Measurements from ENCODE around the gene TRIP6. TPM values are rescaled to one million over a fixed set of nuclear protein-coding genes. Genes with fewer than 3 reads are reported as not detected.
"Not testable (repeated sequence)": the region's sequence is repeated elsewhere in the genome, so short reads cannot be mapped to it uniquely, and the experiment has no call there.

The TRIP6 gene
- total RNA-seq, 2 experiments from 2014 or later = 38.2 to 39.3 TPM

GRCh38 chr7:100901921-100902332 is 34.7 kb downstream of the TRIP6 start:
- Mint-ChIP-seq H3K27me3 (peaks cover 20% of the 10 kb centered on the region), H3K9me3 (ENCODE audit: low read depth) (no peaks in the 10 kb centered on the region)

GRCh38 chr7:100902638-100903037 is 35.5 kb downstream of the TRIP6 start:
- Mint-ChIP-seq H3K36me3 (no peaks in the 10 kb centered on the region), H3K4me3 (no peak overlapping the region), H3K9me3 (ENCODE audit: low read depth) (no peaks in the 10 kb centered on the region), H3K27me3 (peaks cover 14% of the 10 kb centered on the region), H3K4me1 (peaks cover 3% of the 10 kb centered on the region), H3K27ac (no peak overlapping the region)
- no peak for DNase-seq
- ATAC-seq = no peak
- CTCF ChIA-PET = interaction anchor here (1.3 to 2.1 kb wide), 2 partner anchors 8 to 175 kb away, joined by 3 to 7 read pairs; no protein-coding TSS in a partner anchor

More at GRCh38 chr7:100901921-100902332, 34.7 kb downstream of the TRIP6 start:
- CTCF ChIA-PET = interaction anchor here (1.0 to 1.8 kb wide), 2 partner anchors 157 to 175 kb away, joined by 4 to 6 read pairs; no protein-coding TSS in a partner anchor
- no peak overlapping the region for H3K4me3 Mint-ChIP-seq
- no peak for DNase-seq
- no peaks in the 10 kb centered on the region for H3K36me3 Mint-ChIP-seq
- H3K27ac Mint-ChIP-seq = no peak overlapping the region
- ATAC-seq = no peak
- H3K4me1 Mint-ChIP-seq = peaks cover 3% of the 10 kb centered on the region

GRCh38 chr7:100908512-100908911 is 41.3 kb downstream of the TRIP6 start:
- H3K27ac Mint-ChIP-seq = no peak overlapping the region
- ATAC-seq = no peak
- peaks cover 11% of the 10 kb centered on the region for H3K27me3 Mint-ChIP-seq
- H3K4me3 Mint-ChIP-seq = no peak overlapping the region
- H3K4me1 Mint-ChIP-seq = no peaks in the 10 kb centered on the region
- no peak for DNase-seq
- H3K9me3 Mint-ChIP-seq (ENCODE audit: low read depth) = no peaks in the 10 kb centered on the region
- H3K36me3 Mint-ChIP-seq = no peaks in the 10 kb centered on the region
- CTCF ChIA-PET = no interaction called here

- not testable (repeated sequence) for H3K27ac Mint-ChIP-seq; H3K27me3 Mint-ChIP-seq; H3K4me3 Mint-ChIP-seq; H3K4me1 Mint-ChIP-seq; DNase-seq; ATAC-seq; H3K36me3 Mint-ChIP-seq; H3K9me3 Mint-ChIP-seq (ENCODE audit: low read depth)
- CTCF ChIA-PET = interaction anchor here (0.6 kb wide), 1 partner anchor 178 kb away, joined by 3 read pairs; no protein-coding TSS in a partner anchor
Observed at GRCh38 chr7:100910443-100910842, 43.3 kb downstream of the TRIP6 start.

- Mint-ChIP-seq H3K4me3 (no peak overlapping the region), H3K27ac (no peak overlapping the region), H3K27me3 (peaks cover 9% of the 10 kb centered on the region), H3K36me3 (no peaks in the 10 kb centered on the region), H3K9me3 (ENCODE audit: low read depth) (no peaks in the 10 kb centered on the region), H3K4me1 (no peaks in the 10 kb centered on the region)
- DNase-seq (no peak), ATAC-seq (no peak)
- CTCF ChIA-PET = interaction anchor here (0.7 kb wide), 1 partner anchor 180 kb away, joined by 3 read pairs; no protein-coding TSS in a partner anchor
Observed at GRCh38 chr7:100911484-100911883, 44.3 kb downstream of the TRIP6 start.

GRCh38 chr7:100914208-100914878 is 47.2 kb downstream of the TRIP6 start:
- DNase-seq (no peak), ATAC-seq (no peak)
- H3K9me3 Mint-ChIP-seq (ENCODE audit: low read depth) = no peaks in the 10 kb centered on the region
- no peak overlapping the region for H3K27ac Mint-ChIP-seq
- H3K4me3 Mint-ChIP-seq = no peak overlapping the region
- peaks cover 9% of the 10 kb centered on the region for H3K27me3 Mint-ChIP-seq
- no peaks in the 10 kb centered on the region for H3K36me3 Mint-ChIP-seq
- CTCF ChIA-PET = no interaction called here
- no peaks in the 10 kb centered on the region for H3K4me1 Mint-ChIP-seq

- ATAC-seq (no peak), DNase-seq (no peak)
- Mint-ChIP-seq H3K27me3 (peaks cover 12% of the 10 kb centered on the region), H3K27ac (no peak overlapping the region), H3K9me3 (ENCODE audit: low read depth) (no peaks in the 10 kb centered on the region), H3K4me1 (no peaks in the 10 kb centered on the region), H3K36me3 (no peaks in the 10 kb centered on the region), H3K4me3 (no peak overlapping the region)
- CTCF ChIA-PET = no interaction called here
Observed at GRCh38 chr7:100914879-100915447, 47.8 kb downstream of the TRIP6 start.

- DNase-seq; H3K36me3 Mint-ChIP-seq; H3K4me1 Mint-ChIP-seq; H3K9me3 Mint-ChIP-seq (ENCODE audit: low read depth); ATAC-seq; H3K27ac Mint-ChIP-seq; CTCF ChIA-PET; H3K4me3 Mint-ChIP-seq: not testable (repeated sequence)
- H3K27me3 Mint-ChIP-seq = peaks cover 28% of the 10 kb centered on the region
Observed at GRCh38 chr7:100919335-100919734, 52.1 kb downstream of the TRIP6 start.

- CTCF ChIA-PET; ATAC-seq; H3K9me3 Mint-ChIP-seq (ENCODE audit: low read depth); H3K4me1 Mint-ChIP-seq; H3K27ac Mint-ChIP-seq; DNase-seq; H3K4me3 Mint-ChIP-seq; H3K36me3 Mint-ChIP-seq: not testable (repeated sequence)
- peaks cover 28% of the 10 kb centered on the region for H3K27me3 Mint-ChIP-seq
Observed at GRCh38 chr7:100919779-100920437, 52.7 kb downstream of the TRIP6 start.

GRCh38 chr7:100921039-100921438 is 53.9 kb downstream of the TRIP6 start:
- no peaks in the 10 kb centered on the region for H3K4me1 Mint-ChIP-seq
- no peaks in the 10 kb centered on the region for H3K9me3 Mint-ChIP-seq (ENCODE audit: low read depth)
- no peak overlapping the region for H3K27ac Mint-ChIP-seq
- no peak overlapping the region for H3K4me3 Mint-ChIP-seq
- H3K36me3 Mint-ChIP-seq = no peaks in the 10 kb centered on the region
- DNase-seq = no peak
- no peak for ATAC-seq
- CTCF ChIA-PET = no interaction called here
- H3K27me3 Mint-ChIP-seq = peaks cover 28% of the 10 kb centered on the region

Small RNAs within 50 kb of the gene (microRNA-seq; reads per million reads assigned to microRNA genes)
- 1.7 reads per million for gene MIR6875

Other genes with a start within 250 kb of the TRIP6 start
- gene TFR2, start 225.8 kb upstream of the TRIP6 start, total RNA-seq = 10 to 100 TPM; 11.1 to 18.6 TPM
- gene ACTL6B, start 210.9 kb upstream of the TRIP6 start, total RNA-seq = not detected
- gene GNB2, start 193.6 kb upstream of the TRIP6 start, total RNA-seq = 100 to 1,000 TPM; 243 to 271 TPM
- gene GIGYF1, start 173.1 kb upstream of the TRIP6 start, total RNA-seq = 10 to 100 TPM; 47.1 to 53.4 TPM
- 10 to 100 TPM; 43.6 to 53.4 TPM for gene POP7, start 161.3 kb upstream of the TRIP6 start, total RNA-seq
- gene EPO, start 146.9 kb upstream of the TRIP6 start, total RNA-seq = not detected
- gene ZAN, start 133.8 kb upstream of the TRIP6 start, total RNA-seq = not detected
- 1 to 10 TPM; 1.3 to 2.0 TPM for gene EPHB4, start 39.9 kb upstream of the TRIP6 start, total RNA-seq
- gene SLC12A9, start 14.7 kb upstream of the TRIP6 start, total RNA-seq = 10 to 100 TPM; 28.6 to 30.1 TPM
- gene SRRT, start 7.7 kb downstream of the TRIP6 start, total RNA-seq = 100 to 1,000 TPM; 290 to 312 TPM
- 1 to 10 TPM; 2.3 to 2.7 TPM for gene UFSP1, start 22.3 kb downstream of the TRIP6 start, total RNA-seq
- gene ACHE, start 28.5 kb downstream of the TRIP6 start, total RNA-seq = under 1 TPM in 1 of 2 experiments, not detected in 1; 0.23 TPM
- not detected for gene MUC3A, start 82.1 kb downstream of the TRIP6 start, total RNA-seq
- under 1 TPM; 0.64 to 0.68 TPM for gene MUC12, start 102.2 kb downstream of the TRIP6 start, total RNA-seq
- not detected for gene MUC17, start 152.7 kb downstream of the TRIP6 start, total RNA-seq
- 100 to 1,000 TPM in 1 of 2 experiments, 10 to 100 TPM in 1; 68.2 to 110 TPM for gene TRIM56, start 218.1 kb downstream of the TRIP6 start, total RNA-seq